NAMALWA (cell line): ENCODE measurements around the gene UGT1A3.
"Not testable (repeated sequence)": the region's sequence is repeated elsewhere in the genome, so short reads cannot be mapped to it uniquely, and the experiment has no call there.

Source experiments
- DNase-seq: peaks from one replicate; pipeline ENCODE4 v3.0.0-alpha.2; 2015; ENCODE audit warnings: low spot score

Gene UGT1A3

DNA sequence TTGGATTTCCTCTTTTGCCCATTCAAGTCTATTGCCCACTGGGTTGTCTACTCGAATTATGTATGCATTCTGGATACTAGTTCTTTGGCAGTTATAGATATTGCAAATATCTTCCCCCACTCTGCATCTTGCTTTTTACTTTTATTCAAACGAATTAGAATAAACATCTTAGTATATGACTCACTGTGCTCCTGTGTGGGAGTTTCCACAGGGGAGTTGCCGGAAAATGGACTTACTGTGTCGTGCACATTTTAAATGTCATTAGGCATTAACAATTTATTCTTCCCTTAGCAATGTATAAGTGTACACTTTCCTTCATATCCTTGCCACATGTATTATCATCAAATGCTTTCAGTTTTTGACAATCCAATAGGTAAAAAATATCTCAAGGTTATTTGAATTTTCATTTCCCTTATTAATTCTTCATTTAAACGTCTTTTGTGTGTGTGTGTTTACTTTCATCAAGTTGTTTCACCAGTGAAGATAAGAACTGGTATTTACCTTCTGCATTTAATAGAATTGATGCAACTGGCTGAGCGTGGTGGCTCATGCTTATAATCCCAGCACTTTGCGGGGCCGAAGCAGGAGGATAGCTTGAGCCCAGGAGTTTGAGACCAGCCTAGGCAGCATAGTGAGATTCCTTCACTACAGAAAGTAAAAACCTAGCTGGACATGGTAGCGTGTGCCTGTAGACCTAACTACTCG is 20.8 kb upstream of the UGT1A3 start:
- no peak for DNase-seq

- peak; percentile 25 for DNase-seq
Measured at GRCh38 chr2:233708942-233709341, 19.9 kb upstream of the UGT1A3 start.

- peak; percentile 60 for DNase-seq
Measured at GRCh38 chr2:233711312-233712008, 17.4 kb upstream of the UGT1A3 start.

- DNase-seq: no peak
Measured at GRCh38 chr2:233712611-233713261, 16.1 kb upstream of the UGT1A3 start, which contains the start of gene UGT1A5. Gene UGT1A5 (plus strand): TSS chr2:233712907. CDS start chr2:233712992, 85 bp downstream.

- DNase-seq: no peak
Measured at GRCh38 chr2:233713262-233713615, 15.6 kb upstream of the UGT1A3 start.

- no peak for DNase-seq
Measured at GRCh38 chr2:233714121-233714520, 14.7 kb upstream of the UGT1A3 start.

GRCh38 chr2:233718552-233718951 is 10.3 kb upstream of the UGT1A3 start, which contains the start of gene UGT1A4:
Gene UGT1A4 (plus strand): TSS chr2:233718736. CDS start chr2:233718821, 85 bp downstream.
- DNase-seq: no peak

GRCh38 chr2:233736868-233737653 is 8.2 kb downstream of the UGT1A3 start:
- DNase-seq: not testable (repeated sequence)

DNA sequence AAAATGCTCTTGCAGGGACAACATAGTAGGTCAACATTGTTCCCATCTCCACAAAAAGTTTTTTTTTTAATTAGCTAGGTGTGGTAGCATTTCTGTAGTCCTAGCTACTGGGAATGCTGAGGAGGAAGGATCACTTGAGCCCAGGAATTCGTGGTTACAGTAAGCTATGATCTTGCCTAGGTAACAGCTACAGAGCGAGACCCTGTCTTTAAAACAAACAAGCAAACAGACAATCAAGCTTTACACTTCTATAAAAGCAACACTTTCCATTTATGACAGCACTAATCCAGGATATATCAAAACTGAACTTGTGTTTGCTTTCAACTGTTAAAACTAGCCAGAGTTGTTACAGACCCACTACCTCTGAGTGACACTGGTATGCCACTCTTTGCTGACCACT is 12.0 kb downstream of the UGT1A3 start:
- no peak for DNase-seq

DNA sequence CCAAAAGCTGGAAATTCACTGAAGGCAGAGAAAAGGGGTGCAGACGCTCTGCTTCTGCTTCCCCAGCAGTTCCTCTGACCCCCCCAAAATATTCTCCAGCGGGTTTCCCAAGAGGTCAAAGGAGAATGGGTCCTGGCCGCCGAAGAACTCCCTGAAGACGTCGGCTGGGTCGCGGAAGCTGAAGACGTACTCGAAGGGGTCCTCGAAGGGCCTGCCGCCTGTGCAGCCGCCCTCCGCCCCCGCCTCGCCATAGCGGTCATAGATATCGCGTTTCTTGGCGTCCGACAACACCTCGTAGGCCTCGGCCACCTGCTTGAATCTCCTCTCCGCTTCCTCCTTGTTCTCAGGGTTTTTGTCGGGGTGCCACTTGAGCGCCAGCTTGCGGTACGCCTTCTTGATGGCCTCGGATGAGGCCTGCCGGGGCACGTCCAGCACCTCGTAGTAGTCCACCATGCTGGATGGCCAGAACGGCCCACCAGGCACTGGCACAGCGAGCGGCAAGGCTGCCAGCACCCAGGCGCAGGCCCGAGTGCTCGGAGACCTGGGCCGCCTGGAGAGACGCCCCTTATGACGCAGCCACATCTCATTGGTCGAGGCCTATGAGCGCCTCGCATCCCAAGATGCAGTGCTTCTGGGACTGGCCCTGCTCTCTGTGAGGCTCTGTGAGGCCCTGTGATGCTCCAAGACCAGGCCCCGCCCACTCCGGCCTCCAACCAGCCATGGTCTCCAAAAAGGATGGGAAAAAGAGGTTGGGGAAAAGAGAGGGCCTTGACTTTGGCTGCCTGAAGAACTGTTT is 14.8 kb downstream of the UGT1A3 start:
- DNase-seq: no peak

DNA sequence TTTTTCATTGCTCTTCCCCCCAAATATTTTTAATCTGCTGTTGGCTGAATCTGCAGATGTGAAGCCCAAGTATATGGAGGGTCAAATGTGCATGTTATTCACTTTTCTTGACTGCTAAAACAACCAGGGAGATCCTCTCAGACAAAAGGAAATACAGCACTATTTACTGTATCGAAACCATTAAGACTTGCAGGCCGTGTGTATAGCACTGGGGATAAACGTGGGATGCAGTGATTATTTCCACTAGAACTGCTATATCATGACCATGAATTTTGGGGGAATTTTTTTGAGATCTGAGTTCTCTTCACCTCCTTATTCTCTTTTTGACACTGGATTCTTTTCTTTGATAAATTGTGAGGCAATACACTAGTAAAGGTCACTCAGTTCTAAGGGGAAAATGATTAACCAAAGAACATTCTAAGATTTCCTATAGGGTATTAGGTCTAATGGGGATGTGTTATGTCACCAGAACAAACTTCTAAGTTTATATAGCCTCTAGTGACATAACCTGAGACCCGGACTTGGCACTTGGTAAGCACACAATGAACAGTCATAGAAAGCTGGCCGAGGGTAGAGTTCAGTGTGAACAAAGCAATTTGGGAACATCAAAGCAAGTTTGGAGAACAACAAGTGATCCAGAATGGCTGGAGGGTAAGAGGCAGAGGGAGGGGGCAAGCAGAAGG is 16.4 kb downstream of the UGT1A3 start:
- DNase-seq: no peak

DNA sequence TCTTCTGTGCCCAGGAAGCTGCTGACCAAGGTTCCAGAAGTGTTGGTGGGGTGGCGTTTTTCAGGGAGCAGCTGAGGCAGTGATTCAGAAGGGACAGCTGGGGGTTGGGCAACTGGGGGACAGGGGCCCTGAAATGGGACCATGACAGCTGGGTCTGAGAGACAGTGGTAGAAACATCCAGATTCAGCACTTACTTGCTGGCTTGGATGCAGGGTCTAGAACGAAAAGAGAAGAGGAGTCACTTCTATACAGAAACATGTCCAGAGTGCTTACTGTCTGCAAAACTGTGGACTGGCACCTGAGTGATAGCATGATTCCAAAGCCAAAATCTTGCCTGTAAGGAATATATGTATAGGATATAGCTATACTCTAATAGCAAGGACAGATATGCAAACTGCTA is 17.0 kb downstream of the UGT1A3 start:
- not testable (repeated sequence) for DNase-seq

DNA sequence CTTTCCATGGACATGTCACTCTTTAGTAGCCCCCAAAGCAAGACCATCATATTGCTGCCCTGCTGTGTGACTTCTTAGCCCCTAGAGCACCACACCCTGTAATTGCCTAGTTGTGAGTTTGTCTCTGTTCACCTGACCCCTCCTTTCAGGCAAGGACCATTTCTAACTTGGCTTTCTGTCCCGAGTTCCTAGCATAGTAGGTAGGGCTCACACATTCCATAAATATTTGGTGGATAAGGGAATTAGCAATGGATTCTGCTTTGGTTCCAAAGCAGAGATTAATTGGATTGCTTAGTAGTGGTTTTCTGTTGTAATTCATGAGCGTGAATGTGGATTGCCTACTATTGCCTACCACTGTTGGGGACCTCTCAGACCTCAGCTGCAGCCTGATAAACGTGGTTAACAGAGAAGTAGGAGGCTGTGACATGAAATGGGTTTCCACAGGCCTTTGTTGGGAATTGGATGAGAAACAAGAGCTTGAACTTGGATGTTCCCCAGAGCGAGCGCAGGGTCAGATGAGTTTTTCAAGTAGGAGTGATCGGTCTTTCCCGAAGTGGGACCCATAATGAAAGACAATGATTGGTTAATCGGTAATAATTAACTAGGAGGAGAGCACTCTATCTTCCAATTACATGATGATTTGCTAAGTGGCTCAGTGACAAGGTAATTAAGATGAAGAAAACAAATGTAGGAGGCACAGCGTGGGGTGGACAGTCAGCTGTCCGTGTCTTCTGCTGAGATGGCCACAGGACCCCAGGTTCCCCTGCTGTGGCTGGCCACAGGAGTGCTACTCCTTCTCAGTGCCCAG is 17.8 kb downstream of the UGT1A3 start:
- no peak for DNase-seq

- no peak for DNase-seq
Measured at GRCh38 chr2:233747283-233747544, 18.4 kb downstream of the UGT1A3 start.

DNA sequence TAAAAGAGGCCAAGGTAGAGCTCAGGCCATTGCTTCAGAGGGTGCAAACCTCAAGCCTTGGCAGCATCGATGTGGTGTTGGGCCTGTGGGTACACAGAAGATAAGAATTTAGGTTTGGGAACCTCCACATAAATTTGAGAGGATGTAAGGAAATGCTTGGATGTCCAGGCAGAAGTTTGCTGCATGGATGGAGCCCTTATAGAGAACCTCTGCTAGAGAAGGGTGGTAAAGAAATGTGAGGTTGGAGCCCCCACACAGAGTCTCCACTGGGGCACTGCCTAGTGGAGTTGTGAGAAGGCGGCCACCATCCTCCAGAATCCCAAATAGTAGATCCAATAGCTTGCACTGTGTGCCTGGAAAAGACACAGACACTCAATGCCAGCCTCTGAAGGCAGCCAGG is 21.8 kb downstream of the UGT1A3 start:
- not testable (repeated sequence) for DNase-seq

DNA sequence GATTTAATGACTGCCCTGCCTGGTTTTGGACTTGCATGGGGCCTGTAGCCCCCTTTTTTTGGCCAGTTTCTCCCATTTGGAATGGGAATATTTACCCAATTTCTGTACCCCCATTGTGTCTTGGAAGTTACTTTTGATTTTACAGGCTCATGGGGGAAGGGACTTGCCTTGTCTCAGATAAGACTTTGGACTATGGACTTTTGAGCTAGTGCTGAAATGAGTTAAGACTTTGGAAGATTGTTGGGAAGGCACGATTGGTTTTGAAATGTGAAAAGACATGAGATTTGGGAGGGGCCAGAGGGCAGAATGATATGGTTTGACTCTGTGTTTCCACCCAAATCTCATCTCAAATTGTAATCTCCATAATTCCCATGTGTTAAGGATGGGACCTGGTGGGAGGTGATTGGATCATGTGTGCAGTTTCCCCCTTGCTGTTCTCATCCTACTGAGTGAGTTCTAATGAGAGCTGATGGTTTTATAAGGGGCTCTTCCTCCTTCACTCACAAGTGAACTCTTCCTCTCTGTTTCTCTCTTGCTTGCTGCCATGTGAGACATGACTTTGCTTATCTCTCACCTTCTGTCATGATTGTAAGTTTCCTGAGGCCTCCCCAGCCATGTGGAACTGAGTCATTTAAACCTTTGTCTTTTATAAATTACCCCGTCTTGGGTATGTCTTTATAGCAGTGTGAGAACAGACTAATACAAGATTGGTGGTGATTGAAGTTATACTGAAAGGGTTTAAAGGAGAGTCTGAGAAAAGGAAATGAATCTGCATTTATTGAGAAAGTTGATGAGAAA is 22.6 kb downstream of the UGT1A3 start:
- not testable (repeated sequence) for DNase-seq

DNA sequence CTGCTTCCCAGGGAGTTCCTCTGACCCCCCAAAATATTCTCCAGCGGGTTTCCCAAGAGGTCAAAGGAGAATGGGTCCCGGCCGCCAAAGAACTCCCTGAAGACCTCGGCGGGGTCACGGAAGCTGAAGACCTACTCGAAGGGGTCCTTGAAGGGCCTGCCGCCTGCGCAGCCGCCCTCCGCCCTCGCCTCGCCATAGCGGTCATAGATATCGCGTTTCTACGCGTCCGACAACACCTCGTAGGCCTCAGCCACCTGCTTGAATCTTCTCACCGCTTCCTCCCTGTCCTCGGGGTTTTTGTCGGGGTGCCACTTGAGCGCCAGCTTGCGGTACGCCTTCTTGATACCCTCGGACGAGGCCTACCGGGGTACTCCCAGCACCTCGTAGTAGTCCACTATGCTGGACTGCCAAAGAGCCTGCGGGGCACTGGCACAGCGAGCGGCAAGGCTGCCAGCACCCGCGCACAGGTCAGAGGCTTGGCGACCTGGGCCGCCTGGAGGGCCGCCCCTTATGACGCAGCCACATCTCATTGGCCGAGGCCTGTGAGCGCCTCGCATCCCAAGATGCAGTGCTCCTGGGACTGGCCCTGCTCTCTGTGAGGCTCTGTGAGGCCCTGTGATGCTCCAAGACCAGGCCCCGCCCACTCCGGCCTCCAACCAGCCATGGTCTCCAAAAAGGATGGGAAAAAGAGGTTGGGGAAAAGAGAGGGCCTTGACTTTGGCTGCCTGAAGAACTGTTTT is 26.2 kb downstream of the UGT1A3 start:
- no peak for DNase-seq

- no peak for DNase-seq
Measured at GRCh38 chr2:233756429-233757081, 27.7 kb downstream of the UGT1A3 start.
